ENCODE measurements around the gene VAV3. TPM values are rescaled to one million over a fixed set of nuclear protein-coding genes. Genes with fewer than 3 reads are reported as not detected.

The VAV3 gene
- total and polyA plus RNA-seq, 2 donors (not counting 1 experiment from before 2014, with no cell fraction given), result not detected

DNA sequence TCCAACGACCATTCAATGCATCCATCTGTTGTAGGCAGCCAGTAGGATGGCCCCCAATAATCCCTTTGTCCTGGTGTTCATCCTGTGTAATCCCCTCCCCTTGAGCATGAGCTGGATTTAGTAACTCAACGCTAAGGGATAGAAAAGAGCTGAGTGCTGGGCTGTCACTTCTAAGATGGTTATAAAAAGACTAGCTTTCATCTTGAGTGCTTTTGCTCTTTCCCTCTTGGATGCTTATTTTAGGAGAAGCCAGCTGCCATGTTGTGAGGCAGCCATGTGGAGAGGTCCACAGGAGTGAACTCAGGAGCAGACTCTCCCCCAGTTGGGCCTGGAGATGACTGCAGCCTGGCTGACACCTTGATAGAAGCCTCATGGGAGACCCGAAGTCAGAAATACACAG lies 401.5 kb downstream of the VAV3 start:
- H3K4me2 ChIP-seq (ENCODE audit: extremely low read depth, insufficient read depth, low read length), result no peak overlapping the region
- TF ChIP-seq, protein P1, sequence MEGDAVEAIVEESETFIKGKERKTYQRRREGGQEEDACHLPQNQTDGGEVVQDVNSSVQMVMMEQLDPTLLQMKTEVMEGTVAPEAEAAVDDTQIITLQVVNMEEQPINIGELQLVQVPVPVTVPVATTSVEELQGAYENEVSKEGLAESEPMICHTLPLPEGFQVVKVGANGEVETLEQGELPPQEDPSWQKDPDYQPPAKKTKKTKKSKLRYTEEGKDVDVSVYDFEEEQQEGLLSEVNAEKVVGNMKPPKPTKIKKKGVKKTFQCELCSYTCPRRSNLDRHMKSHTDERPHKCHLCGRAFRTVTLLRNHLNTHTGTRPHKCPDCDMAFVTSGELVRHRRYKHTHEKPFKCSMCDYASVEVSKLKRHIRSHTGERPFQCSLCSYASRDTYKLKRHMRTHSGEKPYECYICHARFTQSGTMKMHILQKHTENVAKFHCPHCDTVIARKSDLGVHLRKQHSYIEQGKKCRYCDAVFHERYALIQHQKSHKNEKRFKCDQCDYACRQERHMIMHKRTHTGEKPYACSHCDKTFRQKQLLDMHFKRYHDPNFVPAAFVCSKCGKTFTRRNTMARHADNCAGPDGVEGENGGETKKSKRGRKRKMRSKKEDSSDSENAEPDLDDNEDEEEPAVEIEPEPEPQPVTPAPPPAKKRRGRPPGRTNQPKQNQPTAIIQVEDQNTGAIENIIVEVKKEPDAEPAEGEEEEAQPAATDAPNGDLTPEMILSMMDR (conservative IDR thresholded peaks at IDR 0.05 in 1 of 2, IDR thresholded peaks at IDR 0.05 in 1 of 2; ENCODE audit: low read depth in 1 of 2, low read length in 2 of 2), result no peak
- TF ChIP-seq EZH2 (IDR thresholded peaks at IDR 0.05; ENCODE audit: low read length, missing control alignments), result no peak

GRCh38 chr1:107559881-107560280 lies 405.1 kb downstream of the VAV3 start:
- Histone ChIP-seq H2AFZ (ENCODE audit: low read length) (no peak overlapping the region), H3K27me3 (ENCODE audit: control insufficient read depth, insufficient read depth, low read length) (no peaks in the 10 kb centered on the region), H3K9ac (ENCODE audit: insufficient read depth, low read length) (no peak overlapping the region), H3K36me3 (ENCODE audit: control insufficient read depth, insufficient read depth, low read length) (no peaks in the 10 kb centered on the region), H3K4me1 (ENCODE audit: control insufficient read depth, extremely low read depth, insufficient read depth, low read length) (no peaks in the 10 kb centered on the region), H3K4me3 (replicated peaks in 1 of 4; ENCODE audit: control extremely low read depth in 1 of 4, insufficient read depth in 1 of 4, low read depth in 3 of 4, low read length in 4 of 4) (no peak overlapping the region), H3K79me2 (ENCODE audit: control insufficient read depth, insufficient read depth, low read length) (no peaks in the 10 kb centered on the region), H3K4me2 (ENCODE audit: extremely low read depth, insufficient read depth, low read length) (no peak overlapping the region), H4K20me1 (ENCODE audit: control insufficient read depth, extremely low read depth, insufficient read depth, low read length) (no peaks in the 10 kb centered on the region), H3K27ac (ENCODE audit: insufficient read depth, low read length) (no peak overlapping the region), H3K9me3 (ENCODE audit: control insufficient read depth, insufficient read depth, low read depth, low read length) (no peaks in the 10 kb centered on the region)
- TF ChIP-seq EZH2 (IDR thresholded peaks at IDR 0.05; ENCODE audit: low read length, missing control alignments), result no peak
- TF ChIP-seq, protein P1 (conservative IDR thresholded peaks at IDR 0.05 in 1 of 2, IDR thresholded peaks at IDR 0.05 in 1 of 2; ENCODE audit: low read depth in 1 of 2, low read length in 2 of 2), result no peak
- peak; percentile 2 to 64 for DNase-seq (ENCODE audit: low read depth in 2 of 2)

More for the DNA sequence above, 401.5 kb downstream of the VAV3 start:
- DNase-seq (ENCODE audit: low read depth in 2 of 2), result no peak
- Histone ChIP-seq H3K27ac (ENCODE audit: insufficient read depth, low read length) (no peak overlapping the region), H3K27me3 (ENCODE audit: control insufficient read depth, insufficient read depth, low read length) (no peaks in the 10 kb centered on the region), H3K4me1 (ENCODE audit: control insufficient read depth, extremely low read depth, insufficient read depth, low read length) (no peaks in the 10 kb centered on the region), H3K36me3 (ENCODE audit: control insufficient read depth, insufficient read depth, low read length) (no peaks in the 10 kb centered on the region), H3K9me3 (ENCODE audit: control insufficient read depth, insufficient read depth, low read depth, low read length) (no peaks in the 10 kb centered on the region), H3K9ac (ENCODE audit: insufficient read depth, low read length) (no peak overlapping the region), H3K79me2 (ENCODE audit: control insufficient read depth, insufficient read depth, low read length) (no peaks in the 10 kb centered on the region), H4K20me1 (ENCODE audit: control insufficient read depth, extremely low read depth, insufficient read depth, low read length) (no peaks in the 10 kb centered on the region), H3K4me3 (replicated peaks in 1 of 4; ENCODE audit: control extremely low read depth in 1 of 4, insufficient read depth in 1 of 4, low read depth in 3 of 4, low read length in 4 of 4) (no peak overlapping the region), H2AFZ (ENCODE audit: low read length) (no peak overlapping the region)

GRCh38 chr1:107557095-107557494 lies 407.9 kb downstream of the VAV3 start:
- Histone ChIP-seq H3K79me2 (ENCODE audit: control insufficient read depth, insufficient read depth, low read length) (no peaks in the 10 kb centered on the region), H3K9me3 (ENCODE audit: control insufficient read depth, insufficient read depth, low read depth, low read length) (no peaks in the 10 kb centered on the region), H3K4me2 (ENCODE audit: extremely low read depth, insufficient read depth, low read length) (no peak overlapping the region), H3K4me1 (ENCODE audit: control insufficient read depth, extremely low read depth, insufficient read depth, low read length) (no peaks in the 10 kb centered on the region), H3K9ac (ENCODE audit: insufficient read depth, low read length) (no peak overlapping the region), H3K27ac (ENCODE audit: insufficient read depth, low read length) (no peak overlapping the region), H3K36me3 (ENCODE audit: control insufficient read depth, insufficient read depth, low read length) (no peaks in the 10 kb centered on the region), H3K27me3 (ENCODE audit: control insufficient read depth, insufficient read depth, low read length) (no peaks in the 10 kb centered on the region), H2AFZ (ENCODE audit: low read length) (no peak overlapping the region), H3K4me3 (replicated peaks in 1 of 4; ENCODE audit: control extremely low read depth in 1 of 4, insufficient read depth in 1 of 4, low read depth in 3 of 4, low read length in 4 of 4) (no peak overlapping the region), H4K20me1 (ENCODE audit: control insufficient read depth, extremely low read depth, insufficient read depth, low read length) (no peaks in the 10 kb centered on the region)
- TF ChIP-seq, protein P1 (conservative IDR thresholded peaks at IDR 0.05 in 1 of 2, IDR thresholded peaks at IDR 0.05 in 1 of 2; ENCODE audit: low read depth in 1 of 2, low read length in 2 of 2), result no peak
- TF ChIP-seq EZH2 (IDR thresholded peaks at IDR 0.05; ENCODE audit: low read length, missing control alignments), result no peak
- no peak for DNase-seq (ENCODE audit: low read depth in 2 of 2)

All from fibroblast of lung (primary cell).